Tibial nerve (tissue), 4 donors: ENCODE measurements around the gene GPR25.

Source experiments
- CTCF ChIP-seq, 5 experiments: fragments of 200-600 bp in 3 of 5; fragments of 450-650 bp in 2 of 5; sonication (generic) in 3 of 5; IDR thresholded peaks; one replicate each; pipeline ENCODE4 v1.5.1; 2016 to 2019; ENCODE audit warnings: antibody characterized with exemption in 5 of 5, mild to moderate bottlenecking in 3 of 5, moderate library complexity in 2 of 5
- EP300 ChIP-seq, 2 donors: sonication (generic); formaldehyde crosslinking; IDR thresholded peaks; one replicate each; pipeline ENCODE4 v1.6.1; 2017; ENCODE audit warnings: antibody characterized with exemption in 2 of 2, mild to moderate bottlenecking in 1 of 2
- POLR2A ChIP-seq, 2 donors: fragments of 450-650 bp; IDR thresholded peaks; one replicate each; pipeline ENCODE4 v1.6.1; 2017; ENCODE audit warnings: antibody characterized with exemption in 2 of 2, mild to moderate bottlenecking in 2 of 2, moderate library complexity in 2 of 2

GRCh38 chr1:200849430-200849829, 23.4 kb upstream of the GPR25 start:
- TF ChIP-seq CTCF (IDR thresholded peaks at IDR 0.05) (no peak), EP300 (IDR thresholded peaks at IDR 0.05) (no peak), POLR2A (IDR thresholded peaks at IDR 0.05) (no peak)
